BLaER1 (cell line): ENCODE results near the gene GRIK3.

Source experiments
- H3K27ac ChIP-seq: shearing (Covaris generic); formaldehyde crosslinking; 2 replicates; pipeline ENCODE4 v1.8.1; 2022
- H3K27me3 ChIP-seq: shearing (Covaris generic); formaldehyde crosslinking; 2 replicates; pipeline ENCODE4 v1.8.1; 2022
- H3K36me3 ChIP-seq: shearing (Covaris generic); formaldehyde crosslinking; 2 replicates; pipeline ENCODE4 v1.8.1; 2022
- H3K4me1 ChIP-seq: shearing (Covaris generic); formaldehyde crosslinking; 2 replicates; pipeline ENCODE4 v1.8.1; 2022
- H3K4me2 ChIP-seq: shearing (Covaris generic); formaldehyde crosslinking; 2 replicates; pipeline ENCODE4 v1.8.1; 2022
- H3K4me3 ChIP-seq: shearing (Covaris generic); formaldehyde crosslinking; 2 replicates; pipeline ENCODE4 v1.8.1; 2022
- H3K9ac ChIP-seq: shearing (Covaris generic); formaldehyde crosslinking; 2 replicates; pipeline ENCODE4 v1.8.1; 2022
- H3K9me3 ChIP-seq: shearing (Covaris generic); formaldehyde crosslinking; 2 replicates; pipeline ENCODE4 v1.8.1; 2022
- H4K20me1 ChIP-seq: shearing (Covaris generic); formaldehyde crosslinking; 2 replicates; pipeline ENCODE4 v1.8.1; 2022
- Cebpa-rat ChIP-seq: shearing (Covaris generic); IDR thresholded peaks from 2 replicates; pipeline ENCODE4 v1.8.1; 2022

GRIK3 gene

GRCh38 chr1:37035796-37036666 is 1.7 kb upstream of the GRIK3 start:
- Histone ChIP-seq H4K20me1 (peaks cover 57% of the 10 kb centered on the region), H3K27me3 (peaks cover 89% of the 10 kb centered on the region), H3K27ac (no peak overlapping the region), H3K9ac (no peak overlapping the region), H3K4me1 (peaks cover 42% of the 10 kb centered on the region), H3K9me3 (no peaks in the 10 kb centered on the region), H3K36me3 (no peaks in the 10 kb centered on the region), H3K4me3 (peak overlapping the region; percentile 37), H3K4me2 (peak overlapping the region; percentile 80)
- no peak for TF ChIP-seq Cebpa-rat

- Histone ChIP-seq H3K4me1 (peaks cover 43% of the 10 kb centered on the region), H3K4me3 (peak overlapping the region; percentile 66), H3K9ac (no peak overlapping the region), H3K27ac (no peak overlapping the region), H4K20me1 (peaks cover 57% of the 10 kb centered on the region), H3K9me3 (no peaks in the 10 kb centered on the region), H3K27me3 (peaks cover 98% of the 10 kb centered on the region), H3K4me2 (peak overlapping the region; percentile 84), H3K36me3 (no peaks in the 10 kb centered on the region)
- TF ChIP-seq Cebpa-rat: no peak
Measured at GRCh38 chr1:37035014-37035691, 838 bp upstream of the GRIK3 start.

DNA sequence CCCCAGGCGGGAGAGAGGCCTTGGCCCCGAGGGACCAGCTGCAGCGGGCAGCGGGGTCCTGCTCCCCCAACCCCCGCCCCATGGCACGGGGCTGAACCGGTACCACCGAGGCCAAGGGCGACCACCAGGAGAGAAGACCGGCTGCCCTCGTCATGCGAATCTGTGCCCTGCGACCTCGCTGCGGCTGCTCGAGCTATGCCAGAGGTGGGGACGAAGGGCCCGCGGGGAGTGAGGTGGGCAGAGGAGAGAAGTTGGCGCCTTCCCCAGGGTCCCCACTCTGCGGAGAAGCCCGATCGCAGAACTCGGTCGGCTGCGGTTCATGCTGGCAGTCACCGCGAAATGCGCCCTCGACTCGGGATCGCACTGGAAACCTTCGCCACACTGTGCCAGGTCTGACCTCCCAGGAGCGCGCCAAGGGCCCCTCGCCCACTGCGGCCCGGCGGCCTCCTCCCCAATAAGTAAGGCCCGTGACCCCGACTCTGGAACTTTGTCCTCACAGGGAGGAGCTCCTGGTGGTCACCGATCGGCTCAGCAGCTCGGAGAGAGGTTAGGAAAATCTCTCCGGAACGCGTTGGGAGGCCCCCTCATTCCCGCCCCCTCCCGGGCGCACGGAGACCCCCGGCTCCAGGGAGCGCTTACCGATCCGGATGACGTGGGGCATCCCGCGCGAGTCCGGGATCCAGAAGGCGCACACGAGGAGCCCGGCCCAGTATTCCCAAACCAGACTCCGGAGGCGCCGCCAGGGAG is 787 bp downstream of the GRIK3 start:
- Histone ChIP-seq H3K4me3 (peak overlapping the region; percentile 66), H3K9me3 (no peaks in the 10 kb centered on the region), H4K20me1 (peaks cover 66% of the 10 kb centered on the region), H3K4me1 (peaks cover 57% of the 10 kb centered on the region), H3K27me3 (peaks cover 100% of the 10 kb centered on the region), H3K4me2 (peak overlapping the region; percentile 84), H3K27ac (no peak overlapping the region), H3K9ac (no peak overlapping the region), H3K36me3 (no peaks in the 10 kb centered on the region)
- no peak for TF ChIP-seq Cebpa-rat

DNA sequence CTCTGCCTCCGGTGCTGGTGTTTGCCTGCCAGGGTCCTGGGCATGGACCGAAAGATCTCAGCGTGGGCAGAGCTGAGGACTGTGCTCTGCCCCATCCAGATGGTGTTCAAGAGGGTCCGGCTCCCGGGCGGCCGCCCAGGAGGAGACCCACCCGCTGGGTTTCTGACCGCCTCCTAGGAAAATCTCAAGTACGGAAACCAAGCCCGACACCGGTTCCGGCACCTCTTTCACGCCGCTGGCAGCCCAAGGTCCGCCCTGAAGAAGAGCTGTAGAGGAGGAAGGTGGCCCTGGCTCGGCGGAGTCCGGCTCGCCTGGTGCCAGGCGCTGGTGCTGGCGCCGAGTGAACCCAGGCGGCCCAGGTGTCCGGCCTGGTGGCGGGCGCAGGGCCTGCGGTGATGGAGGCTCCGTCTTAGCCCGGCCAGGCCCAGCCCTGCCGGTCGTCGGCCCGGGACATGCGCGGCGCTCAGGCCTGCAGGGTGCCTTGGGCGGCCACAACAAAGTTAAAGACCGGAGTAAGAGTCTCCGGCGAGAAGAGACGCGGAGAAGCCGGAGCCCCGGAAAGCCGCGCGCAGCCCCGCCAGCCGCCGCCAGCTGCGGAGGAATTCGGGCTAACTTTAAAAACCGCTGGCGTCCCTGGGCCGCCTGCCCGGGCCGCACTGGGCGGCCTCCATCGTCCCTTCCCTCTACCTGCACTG is 1.5 kb downstream of the GRIK3 start:
- Histone ChIP-seq H3K4me3 (peak overlapping the region; percentile 66), H3K27me3 (peaks cover 98% of the 10 kb centered on the region), H3K4me1 (peaks cover 57% of the 10 kb centered on the region), H3K4me2 (peak overlapping the region; percentile 84), H3K9me3 (no peaks in the 10 kb centered on the region), H3K27ac (no peak overlapping the region), H4K20me1 (peaks cover 72% of the 10 kb centered on the region), H3K36me3 (no peaks in the 10 kb centered on the region), H3K9ac (no peak overlapping the region)
- TF ChIP-seq Cebpa-rat: no peak

DNA sequence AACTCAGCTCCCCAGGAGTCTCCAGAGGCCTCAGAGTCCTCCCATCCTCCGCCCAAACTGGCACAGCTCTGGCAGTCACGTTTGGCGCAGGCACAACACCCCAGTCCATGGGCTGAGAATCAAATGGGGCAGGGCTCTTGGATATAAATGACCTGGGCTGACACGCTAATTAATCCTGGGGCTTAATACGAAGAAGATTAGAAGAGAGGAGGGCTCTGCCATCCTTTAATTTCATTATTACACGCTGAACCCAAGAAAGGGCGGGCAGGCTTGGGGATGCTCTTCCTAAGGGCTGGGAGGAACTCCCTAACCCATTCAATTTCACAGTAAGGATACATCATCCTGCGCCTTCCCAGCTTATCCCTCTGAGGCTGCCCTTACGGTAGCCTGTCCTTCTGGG is 2.4 kb downstream of the GRIK3 start:
- no peak for TF ChIP-seq Cebpa-rat
- Histone ChIP-seq H3K27ac (no peak overlapping the region), H3K4me1 (peaks cover 55% of the 10 kb centered on the region), H3K4me3 (no peak overlapping the region), H3K36me3 (no peaks in the 10 kb centered on the region), H3K27me3 (peaks cover 88% of the 10 kb centered on the region), H3K4me2 (no peak overlapping the region), H4K20me1 (peaks cover 72% of the 10 kb centered on the region), H3K9me3 (no peaks in the 10 kb centered on the region), H3K9ac (no peak overlapping the region)

DNA sequence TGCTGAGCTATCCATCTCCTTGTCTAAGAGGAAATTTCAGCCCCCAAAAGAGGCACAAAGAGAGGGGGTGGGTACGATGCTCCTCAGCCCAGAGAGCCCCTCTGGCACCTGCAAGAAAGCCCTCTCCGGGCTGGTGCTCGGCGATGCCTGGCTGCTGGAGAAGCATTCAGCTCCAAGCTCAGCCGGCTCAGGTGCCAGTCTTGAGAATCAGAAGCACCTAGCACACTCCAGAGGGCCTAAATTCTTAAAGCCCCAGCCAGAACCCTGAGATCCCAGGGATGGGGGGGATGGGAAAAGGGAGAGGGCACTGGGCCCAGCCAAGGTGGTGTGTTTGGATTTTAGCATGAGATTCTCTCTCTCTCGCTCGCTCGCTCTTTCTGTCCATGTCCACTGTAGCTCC is 2.9 kb downstream of the GRIK3 start:
- TF ChIP-seq Cebpa-rat: no peak
- Histone ChIP-seq H3K4me1 (peaks cover 51% of the 10 kb centered on the region), H3K4me2 (no peak overlapping the region), H3K36me3 (no peaks in the 10 kb centered on the region), H3K27ac (no peak overlapping the region), H3K4me3 (no peak overlapping the region), H3K9me3 (no peaks in the 10 kb centered on the region), H4K20me1 (peaks cover 67% of the 10 kb centered on the region), H3K27me3 (peaks cover 84% of the 10 kb centered on the region), H3K9ac (no peak overlapping the region)

GRCh38 chr1:37028981-37029617 is 5.2 kb downstream of the GRIK3 start:
- H3K9ac ChIP-seq: no peak overlapping the region
- H4K20me1 ChIP-seq: peaks cover 52% of the 10 kb centered on the region
- H3K36me3 ChIP-seq: no peaks in the 10 kb centered on the region
- peak overlapping the region; percentile 65 for H3K4me2 ChIP-seq
- H3K4me3 ChIP-seq: no peak overlapping the region
- H3K27me3 ChIP-seq: peaks cover 61% of the 10 kb centered on the region
- no peak for TF ChIP-seq Cebpa-rat
- H3K4me1 ChIP-seq: peaks cover 31% of the 10 kb centered on the region
- no peaks in the 10 kb centered on the region for H3K9me3 ChIP-seq
- H3K27ac ChIP-seq: no peak overlapping the region

- Histone ChIP-seq H3K27ac (no peak overlapping the region), H3K4me3 (no peak overlapping the region), H3K4me1 (no peaks in the 10 kb centered on the region), H3K9me3 (no peaks in the 10 kb centered on the region), H3K36me3 (no peaks in the 10 kb centered on the region), H4K20me1 (0 out of 2 replicates have a peak, but pooled peaks cover 7% of the 10 kb centered on the region), H3K4me2 (no peak overlapping the region), H3K27me3 (no peaks in the 10 kb centered on the region), H3K9ac (no peak overlapping the region)
- TF ChIP-seq Cebpa-rat: no peak
Measured at GRCh38 chr1:37021502-37021901, 12.8 kb downstream of the GRIK3 start.
